Activated CD4-positive, alpha-beta T cell treated with anti-CD3 and anti-CD28 coated beads for 4 hours (primary cell): Measurements from ENCODE around the gene AP3S2.

ENCODE experiments used
- DNase-seq, 2 donors: peaks; one replicate each; pipeline ENCODE4 v3.0.0-alpha.2; 2020

The AP3S2 gene

DNA sequence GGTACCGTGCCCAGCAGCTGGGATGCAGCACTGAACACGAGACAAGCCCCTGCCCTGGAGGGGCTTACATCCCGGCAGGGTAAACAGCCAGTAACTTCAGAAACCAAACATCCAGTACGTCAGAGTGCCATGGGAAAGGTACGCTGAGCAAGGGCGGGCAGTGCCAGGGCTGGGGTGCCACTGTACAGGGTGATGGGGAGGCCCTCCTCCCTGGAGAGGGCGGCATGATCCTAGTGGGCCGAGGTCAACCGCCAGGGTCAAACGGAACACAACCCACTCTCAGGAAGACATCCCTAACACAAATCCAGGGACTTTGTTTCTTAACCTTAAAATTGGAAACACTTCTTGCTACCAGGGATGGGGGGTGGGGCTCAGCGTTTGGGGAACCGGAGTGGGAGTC lies 63.2 kb downstream of the AP3S2 start:
- no peak for DNase-seq

DNA sequence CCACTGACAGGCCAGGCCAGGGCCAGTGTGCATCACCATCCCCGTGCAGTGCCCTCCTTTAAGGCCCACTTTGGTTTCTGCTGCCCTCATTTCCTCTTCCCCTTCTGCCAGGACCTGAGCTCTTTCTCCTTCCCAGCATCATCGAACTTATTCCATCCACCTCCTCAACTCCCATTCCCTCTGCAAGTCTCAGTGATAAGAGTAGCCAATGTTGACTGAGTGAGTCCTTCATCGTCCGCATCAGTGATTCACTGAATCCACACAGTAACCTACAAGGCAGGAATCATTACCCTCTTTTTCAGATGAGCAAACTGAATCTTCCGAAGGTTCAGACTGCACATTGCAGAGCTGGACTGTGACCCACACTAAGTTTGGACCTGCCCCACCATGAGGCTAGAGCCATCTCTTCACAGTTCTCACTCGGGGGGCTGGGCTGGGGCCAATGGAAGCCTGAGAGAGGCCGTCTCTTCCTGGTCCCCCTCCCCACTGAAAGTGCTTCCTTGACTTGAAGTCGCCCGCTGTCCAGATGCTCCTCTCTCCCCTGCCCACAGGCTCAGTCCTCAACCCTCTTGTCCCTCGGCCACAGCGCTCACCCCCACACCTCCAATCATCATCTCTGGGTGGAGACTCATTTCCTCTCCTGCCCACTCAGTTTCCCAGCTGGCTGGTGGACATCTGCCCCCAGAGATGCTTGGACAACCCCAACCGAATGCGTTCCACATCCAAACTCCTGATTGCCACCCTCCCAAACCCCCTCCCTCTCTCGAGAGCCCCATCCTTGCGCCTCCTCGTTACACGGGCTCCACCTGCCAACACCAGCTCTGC lies 64.0 kb downstream of the AP3S2 start:
- DNase-seq = no peak

DNA sequence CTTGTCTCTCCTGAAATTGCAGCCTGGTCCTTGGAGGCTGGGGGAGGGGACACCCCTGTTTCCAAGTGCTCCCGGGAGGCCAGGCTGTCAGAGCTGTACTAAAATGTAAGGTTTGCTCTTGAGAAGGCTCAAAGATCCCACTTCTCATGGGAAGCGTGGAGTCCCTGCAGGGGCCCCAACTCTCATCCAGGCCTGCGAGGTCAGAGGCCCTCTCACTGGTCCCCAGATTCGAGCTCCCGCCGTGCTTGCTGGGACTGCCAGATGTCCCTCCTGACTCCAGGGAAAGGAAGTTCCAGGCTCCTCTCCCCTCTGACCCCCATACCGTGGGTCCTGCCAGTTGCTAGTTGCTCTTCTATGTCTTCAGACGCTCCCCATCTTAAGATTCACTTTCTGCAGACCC lies 64.6 kb downstream of the AP3S2 start:
- no peak for DNase-seq

DNA sequence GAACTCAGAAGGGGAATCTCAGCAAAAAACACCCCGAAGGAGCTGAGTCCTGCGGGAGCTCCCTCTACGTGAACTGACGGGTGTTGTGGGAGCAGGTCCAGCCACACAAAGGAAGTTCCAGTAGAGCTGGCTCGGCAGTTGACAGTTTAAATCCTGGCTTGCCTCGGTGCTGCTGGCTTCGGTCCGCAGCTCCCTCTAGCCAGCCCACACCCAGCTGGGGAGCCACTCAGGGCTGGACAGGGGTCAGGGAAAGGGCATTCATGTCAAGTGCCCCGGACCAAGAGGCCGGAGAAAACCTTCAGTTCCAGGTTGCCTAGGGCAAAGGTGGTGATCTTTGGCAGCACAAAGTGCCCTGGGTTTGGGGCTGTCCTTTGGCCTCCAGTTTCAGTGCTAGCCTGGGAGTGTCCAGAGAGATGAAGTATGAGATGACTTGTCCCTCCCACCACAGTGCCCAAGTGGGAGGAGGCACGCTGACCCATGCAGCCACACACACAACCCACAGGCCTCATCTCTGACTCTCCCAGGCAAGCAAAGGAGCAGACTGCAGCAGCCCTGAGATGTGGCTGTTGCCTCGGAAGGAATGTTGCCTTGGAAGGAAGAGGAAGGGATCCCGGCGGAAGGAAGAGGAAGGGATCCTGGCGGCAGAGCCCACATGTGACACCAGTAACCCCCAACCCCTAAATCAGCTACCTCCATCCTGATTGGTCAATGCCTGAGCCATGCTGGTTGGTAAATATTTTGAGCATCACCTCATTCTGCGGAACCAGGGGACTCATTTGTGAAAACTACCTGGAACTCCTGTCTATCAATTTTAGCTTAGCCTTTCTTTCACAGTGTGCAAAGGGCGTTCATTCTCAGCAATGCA lies 65.3 kb downstream of the AP3S2 start:
- DNase-seq = no peak

DNA sequence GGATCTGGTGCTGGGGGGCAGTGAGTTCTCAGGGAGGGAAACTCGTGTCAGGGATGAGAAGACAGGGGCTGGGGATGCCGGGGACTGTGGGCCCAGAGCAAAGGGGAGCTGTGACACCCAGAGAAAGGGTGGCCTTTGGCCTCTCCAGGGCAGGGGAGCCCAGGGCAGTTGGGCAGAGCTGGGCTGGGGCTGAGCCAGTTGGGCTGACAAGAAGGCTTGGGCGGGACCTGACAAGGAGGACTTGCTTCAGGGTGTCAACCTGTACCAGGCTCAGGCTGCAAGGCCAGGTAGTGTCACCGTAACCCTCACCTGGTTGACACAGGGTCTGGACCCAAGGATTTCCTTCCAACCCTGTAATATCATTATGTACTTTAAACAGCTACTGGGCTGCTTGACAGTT lies 66.0 kb downstream of the AP3S2 start:
- no peak for DNase-seq

DNA sequence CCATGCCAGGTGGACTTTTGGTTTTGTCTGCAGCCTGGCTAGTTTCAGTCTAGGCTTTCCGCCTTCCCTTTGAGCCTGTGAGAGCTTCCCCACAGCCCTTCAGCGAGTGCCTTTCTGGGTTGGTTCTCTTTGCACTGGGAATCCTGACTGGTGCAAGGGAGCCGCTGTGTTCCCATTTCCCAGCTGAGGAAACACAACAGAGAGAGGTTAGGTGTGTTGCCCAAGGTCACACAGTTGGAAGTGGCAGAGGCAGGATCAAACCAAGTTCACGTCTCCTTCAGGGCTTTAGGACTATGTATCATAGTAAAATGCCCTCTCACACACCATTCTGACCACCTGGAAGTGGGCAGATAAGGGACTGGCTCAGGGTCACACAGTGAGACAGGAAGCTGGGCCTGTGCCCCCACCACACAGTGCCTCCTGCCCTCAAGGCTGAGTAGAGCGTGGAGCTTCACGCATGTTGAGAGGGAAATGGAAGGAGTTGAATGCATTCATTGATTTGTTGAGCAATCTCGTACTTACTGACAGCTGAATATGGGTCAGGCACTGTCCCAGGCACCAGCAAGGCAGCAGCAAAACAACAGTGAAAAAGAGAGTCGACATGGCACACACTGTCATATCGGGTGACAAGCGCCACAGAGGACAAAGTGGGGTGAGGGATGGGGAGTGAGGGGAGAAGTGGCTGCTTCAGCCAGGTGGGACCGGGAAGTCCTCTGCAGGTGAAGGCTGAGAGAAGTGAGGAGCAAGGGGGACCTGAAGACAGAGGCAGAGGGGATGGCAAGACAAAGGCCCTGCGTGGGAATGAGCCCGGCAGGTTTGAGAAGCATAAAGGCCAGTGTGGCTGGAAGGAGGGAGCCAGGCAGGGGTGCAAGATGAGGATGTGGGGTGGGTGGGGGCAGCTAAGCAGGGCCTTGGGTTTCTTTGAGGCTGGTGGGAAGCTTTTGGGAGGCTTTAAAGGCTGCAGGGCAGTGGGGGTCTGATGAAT lies 66.8 kb downstream of the AP3S2 start:
- DNase-seq = no peak

DNA sequence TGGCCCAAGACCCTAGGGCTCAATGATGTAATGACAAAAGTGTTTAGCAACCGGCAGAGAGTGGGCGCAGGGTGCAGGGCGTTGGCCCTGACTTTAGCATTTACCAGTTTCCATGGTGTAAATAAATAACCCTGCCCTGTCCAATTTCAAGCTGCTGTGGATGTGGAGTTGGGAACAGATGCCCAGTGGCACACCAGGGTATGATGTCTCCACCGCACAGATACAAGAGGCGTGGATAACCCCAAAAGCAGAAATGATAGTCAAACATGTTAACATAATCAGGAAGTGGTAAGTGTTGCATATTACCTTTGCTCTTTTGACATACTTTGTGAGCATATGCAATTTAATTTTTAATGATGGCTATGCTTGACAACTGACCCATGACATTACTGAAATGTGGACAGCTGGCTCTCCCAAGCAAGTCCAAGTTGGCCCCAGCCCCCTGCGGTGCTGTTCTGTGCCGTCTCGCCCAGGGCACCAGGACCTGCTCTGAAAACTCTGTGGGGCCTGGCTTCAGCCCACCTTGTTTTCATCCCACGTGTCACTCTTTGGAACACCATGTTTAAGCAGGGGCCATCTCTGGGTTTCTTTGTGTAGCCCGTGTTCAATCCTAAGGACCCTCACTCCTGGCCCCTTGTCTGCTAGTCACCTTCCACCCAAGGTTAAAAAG lies 68.4 kb downstream of the AP3S2 start:
- DNase-seq = no peak

DNA sequence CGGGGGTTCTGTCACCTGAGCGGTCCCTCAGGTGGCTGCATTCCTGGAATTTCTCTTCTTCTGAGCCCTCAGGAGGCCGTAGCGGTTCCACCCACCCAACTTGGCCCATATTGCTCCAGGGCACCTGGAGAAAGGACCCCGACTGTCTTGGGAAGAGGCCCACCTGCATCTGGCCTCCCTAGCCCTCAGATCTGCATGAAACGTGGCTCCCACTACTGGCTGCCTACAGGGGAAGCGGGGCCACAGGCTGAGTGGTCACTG lies 69.3 kb downstream of the AP3S2 start:
- DNase-seq = no peak

DNA sequence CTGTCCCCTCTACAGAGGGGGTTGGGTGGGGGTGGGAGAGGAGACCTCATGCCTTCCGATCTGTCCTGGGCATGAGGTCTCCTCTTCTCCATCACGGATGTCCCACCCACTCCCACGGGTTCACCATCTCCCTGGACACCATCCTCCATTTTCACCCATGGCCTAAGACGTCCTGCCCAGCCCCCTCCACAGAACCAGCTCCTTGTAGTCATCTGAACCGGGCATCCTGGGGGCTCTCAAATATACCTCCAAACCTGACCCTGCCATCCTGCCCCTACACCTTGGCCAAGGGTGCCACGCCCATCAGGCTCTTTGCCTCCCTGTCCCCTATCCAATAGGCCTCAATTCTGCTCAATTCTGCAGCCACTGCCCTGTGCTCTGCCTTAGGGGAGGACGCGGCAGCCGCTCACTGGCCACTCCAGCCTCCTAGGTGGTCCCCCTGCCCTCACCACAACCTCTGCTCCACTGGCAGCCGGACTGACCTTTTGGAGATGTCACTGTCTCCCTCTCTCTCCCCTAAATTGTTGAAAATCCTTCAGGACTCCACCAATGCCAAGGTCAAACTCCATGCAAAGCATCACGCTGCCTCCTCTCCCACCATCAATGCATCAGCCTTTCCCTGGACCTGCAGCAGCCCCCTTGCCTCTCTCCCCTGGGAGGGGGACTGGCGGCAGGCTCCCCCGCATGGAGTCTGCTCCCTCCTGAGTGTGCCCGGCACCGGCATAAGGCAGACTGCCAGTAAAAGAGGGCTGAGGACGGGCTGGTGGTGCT lies 69.8 kb downstream of the AP3S2 start:
- DNase-seq = no peak

DNA sequence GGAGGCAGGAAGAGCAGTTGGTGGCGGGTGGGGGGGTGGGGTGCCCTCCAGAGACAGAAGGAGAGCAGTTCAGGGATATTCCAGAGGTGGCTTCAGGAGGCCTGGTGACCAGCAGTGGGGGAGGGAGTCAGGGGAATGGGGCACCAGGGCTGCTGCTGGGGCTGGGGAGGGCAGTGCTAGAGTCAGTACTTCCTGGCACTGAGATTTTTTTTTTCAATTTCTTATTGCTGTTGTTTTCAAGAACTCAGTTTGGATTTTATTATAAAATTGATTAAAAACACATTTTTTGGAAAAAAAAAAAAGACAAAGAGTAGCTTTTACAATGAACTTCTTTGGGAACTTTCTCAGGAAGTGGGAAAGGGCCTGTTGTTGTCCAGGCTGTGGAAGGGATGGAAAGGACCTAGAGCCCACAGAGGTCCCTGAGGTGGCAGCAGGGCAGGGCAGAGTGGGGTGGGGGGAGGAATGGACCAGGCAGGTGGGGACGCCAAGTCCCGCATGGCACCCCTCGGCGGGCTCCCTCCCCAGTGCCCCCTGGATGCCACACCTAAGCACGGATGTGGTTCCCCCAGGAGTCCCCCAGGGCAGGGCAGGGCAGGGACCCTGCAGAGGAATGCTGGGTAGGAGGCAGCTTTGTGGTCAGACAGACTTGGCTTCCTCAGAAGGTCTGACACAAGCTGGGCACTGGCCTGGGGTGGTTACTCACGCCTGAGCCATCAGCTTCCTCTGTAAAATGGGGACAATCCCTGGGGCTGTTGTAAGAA lies 70.7 kb downstream of the AP3S2 start:
- DNase-seq = no peak

DNA sequence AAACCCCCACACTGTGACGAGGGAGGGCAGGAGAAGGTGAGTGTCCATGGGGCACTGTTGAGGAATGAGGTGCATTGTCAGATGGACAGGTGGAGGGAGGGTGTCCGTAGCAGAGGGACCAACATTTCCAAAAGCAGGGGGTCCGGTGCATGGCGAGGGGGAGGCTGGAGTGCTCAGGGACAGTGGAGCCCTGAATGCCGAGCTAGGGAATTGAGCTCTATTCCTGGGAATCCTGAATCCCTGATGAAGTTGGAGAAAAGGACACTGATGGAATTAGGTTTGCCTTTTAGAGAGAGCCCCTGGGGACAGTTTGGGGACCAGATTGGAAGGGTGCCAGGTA lies 71.2 kb downstream of the AP3S2 start:
- no peak for DNase-seq

DNA sequence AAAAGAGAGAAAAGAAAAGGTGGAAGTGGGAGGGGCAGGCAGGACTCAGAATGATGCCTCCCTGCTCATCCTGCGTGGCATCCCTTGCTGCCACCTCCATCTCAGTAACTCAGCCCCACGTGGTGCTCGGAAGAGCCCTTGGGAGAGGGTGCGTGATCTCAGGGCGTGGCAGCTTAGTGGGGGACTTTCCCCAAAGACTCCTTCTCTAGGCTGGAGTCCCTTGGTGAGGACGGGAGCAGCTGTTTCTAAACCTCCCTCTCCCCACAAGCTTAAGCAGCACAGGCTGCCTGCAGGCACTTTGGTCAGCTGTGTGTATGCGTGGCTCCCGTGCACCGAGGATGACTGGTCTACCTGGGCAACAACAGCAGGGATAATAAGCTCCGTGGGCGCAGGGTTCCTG lies 71.8 kb downstream of the AP3S2 start:
- DNase-seq = no peak

DNA sequence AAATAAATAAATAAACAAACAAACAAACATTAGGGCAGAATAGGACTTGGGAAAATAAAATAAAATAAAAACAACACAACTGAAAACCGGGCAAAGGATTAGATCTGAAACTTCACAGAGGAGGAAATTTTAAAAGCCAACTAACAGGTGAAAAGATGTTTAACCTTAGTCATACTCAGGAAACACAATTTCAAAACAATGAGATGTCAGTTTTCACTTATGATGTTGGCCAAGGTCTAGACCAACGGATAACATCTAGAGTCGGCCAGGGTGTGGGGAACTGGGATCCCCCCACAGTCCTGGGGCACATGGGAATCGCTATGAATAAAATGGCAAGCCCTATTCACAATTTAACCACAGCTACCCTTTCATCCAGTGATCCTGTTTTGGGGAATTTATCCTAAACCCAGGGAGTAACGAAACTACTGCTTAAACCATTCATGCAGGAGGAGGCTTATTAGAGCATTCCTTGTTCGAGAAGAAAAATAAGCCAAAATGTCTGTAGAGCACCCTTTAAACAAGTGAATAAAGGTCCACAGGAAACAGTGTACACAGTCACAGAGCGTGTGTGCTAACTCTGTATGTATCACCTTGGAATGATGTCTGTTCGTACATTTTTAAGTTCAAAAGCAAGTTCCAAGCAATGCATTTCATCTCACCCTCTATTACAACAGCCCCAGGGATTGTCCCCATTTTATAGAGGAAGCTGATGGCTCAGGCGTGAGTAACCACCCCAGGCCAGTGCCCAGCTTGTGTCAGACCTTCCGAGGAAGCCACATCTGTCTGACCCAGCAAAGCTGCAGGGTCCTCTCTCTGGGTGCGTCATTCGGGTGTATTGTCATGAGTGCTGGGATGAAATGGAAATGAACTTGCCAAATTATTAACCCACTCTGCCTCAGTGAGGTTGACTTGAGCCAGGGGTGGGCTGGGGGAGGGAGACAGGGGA lies 72.9 kb downstream of the AP3S2 start:
- DNase-seq = no peak

DNA sequence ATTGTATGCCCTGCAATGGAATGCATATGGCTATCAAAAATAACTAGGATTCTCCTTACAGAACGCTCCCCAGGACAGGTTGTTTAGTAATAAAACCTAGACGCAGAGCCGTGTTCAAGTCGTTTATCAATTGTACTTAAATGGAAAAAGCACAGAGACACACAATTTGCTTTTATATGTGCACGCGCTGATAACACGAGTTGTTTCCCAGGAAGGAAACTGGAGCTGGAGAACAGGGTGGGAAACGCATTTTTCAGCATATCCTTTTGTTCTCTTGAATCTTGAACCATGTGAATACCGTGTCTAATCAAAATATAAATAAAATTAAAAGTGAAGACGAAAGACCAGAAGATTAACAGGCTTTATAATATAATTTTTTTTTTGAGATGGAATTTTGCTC lies 75.5 kb downstream of the AP3S2 start:
- no peak for DNase-seq

DNA sequence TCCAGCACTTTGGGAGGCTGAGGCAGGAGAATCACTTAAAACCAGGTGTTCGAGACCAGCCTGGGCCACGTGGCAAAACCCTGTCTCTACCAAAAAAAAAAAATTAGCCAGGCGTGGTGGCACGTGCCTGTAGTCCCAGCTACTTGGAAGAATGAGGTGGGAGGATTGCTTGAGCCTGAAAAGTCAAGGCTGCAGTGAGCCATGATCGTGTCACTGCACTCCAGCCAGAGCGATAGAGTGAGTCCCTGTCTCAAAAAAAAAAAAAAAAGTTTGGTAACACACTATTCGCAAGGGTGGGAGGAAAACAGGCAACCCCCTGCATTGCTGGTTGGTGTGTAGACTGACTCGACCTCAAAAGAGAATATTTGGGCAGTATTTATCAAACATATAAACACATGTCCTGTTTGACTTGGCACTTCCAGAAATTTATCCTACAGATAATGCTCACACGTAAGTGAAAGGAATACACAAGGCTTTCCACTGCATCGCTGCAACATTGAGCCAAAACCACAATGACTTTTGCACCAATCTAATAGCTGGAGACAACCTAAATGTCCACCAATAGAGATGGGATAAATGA lies 76.0 kb downstream of the AP3S2 start:
- DNase-seq = no peak

DNA sequence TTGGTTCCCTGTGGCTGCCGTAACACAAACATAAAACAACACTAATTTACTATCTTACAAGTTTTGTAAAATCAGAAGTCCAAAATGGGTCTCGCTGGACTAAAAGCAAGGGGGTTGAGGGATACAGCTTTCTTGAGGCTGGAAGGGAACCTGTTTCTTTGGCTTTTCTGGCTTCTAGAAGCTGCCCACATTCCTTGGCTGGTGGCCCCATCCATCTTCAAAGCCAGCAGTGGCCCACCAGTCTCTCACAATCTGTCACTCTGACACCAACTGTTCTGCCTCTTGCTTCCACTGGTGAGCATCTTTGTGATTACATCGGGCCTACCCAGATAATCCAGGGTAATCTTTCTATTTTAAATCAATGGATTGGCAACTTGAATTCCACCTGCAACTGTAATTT lies 78.0 kb downstream of the AP3S2 start:
- no peak for DNase-seq

DNA sequence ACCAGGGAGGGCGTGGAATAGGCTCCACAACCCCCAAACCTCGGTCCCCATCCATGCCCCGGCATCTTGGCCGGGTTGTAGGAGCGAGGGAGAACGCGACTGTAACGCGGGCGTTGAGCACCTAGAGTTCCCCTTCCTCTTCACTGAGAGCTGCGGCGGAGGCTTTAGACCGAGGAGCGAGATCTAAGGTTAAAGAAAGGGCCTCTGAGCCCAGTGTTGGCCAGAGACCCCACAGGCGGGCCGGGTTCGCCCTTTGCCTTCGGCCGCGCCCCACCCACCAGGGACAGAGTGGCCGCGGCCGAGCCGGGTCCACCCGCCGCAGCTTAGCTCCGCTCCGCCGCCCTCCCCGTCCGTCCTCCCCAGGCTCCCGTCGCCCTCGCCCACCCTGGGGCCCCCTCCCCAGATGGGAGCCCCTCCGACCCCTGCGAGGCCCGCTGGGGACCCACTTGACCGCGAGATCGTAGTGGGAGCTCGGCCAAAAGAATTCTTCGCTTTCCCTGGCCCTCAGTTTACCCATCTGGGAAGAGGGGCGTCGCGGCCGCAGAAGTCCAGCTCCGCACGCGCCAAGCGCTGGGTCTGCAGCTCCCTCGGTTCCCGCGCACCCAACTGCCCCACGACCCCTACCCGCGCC lies 79.6 kb downstream of the AP3S2 start:
- DNase-seq = no peak

DNA sequence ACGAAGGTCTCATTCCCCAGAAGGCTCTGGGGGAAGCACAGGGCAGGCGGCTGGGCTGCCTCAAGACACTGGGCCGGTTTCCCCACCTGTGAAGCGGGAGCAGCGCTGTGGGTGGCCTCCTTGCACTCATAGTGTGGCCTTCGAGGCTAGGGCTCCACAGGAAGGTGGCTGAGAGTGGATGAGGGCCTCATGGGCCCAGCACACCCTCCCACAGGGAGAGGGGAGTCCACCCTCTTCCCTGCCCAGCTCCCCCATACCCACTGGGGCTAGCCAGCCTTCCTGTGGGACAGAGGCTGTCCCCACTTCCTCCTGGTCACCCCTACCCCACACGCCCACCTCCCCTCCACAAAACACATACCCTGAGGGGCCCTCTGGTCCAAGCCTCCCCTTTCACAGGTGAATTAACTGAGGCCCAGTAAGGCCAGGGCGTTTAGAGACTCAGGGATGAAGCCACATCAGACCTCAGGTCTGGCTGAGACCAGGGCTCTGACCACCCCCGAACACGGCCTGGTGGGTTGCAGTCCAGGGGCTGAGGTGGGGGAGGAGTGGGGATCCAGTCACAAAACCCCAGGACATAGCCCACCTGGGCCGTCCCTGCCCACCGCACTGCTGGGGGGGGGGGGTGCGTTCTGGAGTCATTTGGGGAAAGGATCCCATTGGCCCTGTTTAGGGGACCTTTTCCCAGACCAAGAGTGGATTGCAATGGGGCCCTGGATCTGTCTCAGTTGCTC lies 80.2 kb downstream of the AP3S2 start:
- DNase-seq = no peak
